SK-N-SH (cell line): ENCODE data around the gene RGS9. TPM values are rescaled to one million over a fixed set of nuclear protein-coding genes. Genes with fewer than 3 reads are reported as not detected.

Source experiments
- CTCF ChIA-PET: fragments of 300-600, 350-600 bp; formaldehyde crosslinking; extraction: SDS; loops from one replicate; lab custom pipeline; 2021; lab: Yijun Ruan, JAX
- POLR2A ChIA-PET: fragments of 350-600 bp; sonication (Branson Sonifier 250); formaldehyde crosslinking; extraction: SDS; loops from one replicate; lab custom pipeline; 2020; ENCODE audit warnings: antibody characterized with exemption, inconsistent platforms; lab: Yijun Ruan, JAX
- DNase-seq: peaks from one replicate; pipeline ENCODE4 v3.0.0; 2012
- H2AFZ ChIP-seq: fragments of 200-600 bp; sonication (generic); 2 replicates; pipeline ENCODE4 v1.8.1; 2016; ENCODE audit warnings: antibody characterized with exemption, mild to moderate bottlenecking, low read depth
- H3F3A ChIP-seq: fragments of 200-600 bp; sonication (generic); replicated peaks from 2 replicates; pipeline ENCODE3; 2016; ENCODE audit warnings: antibody characterized with exemption, mild to moderate bottlenecking; ENCODE audit not compliant: insufficient read depth
- H3K27ac ChIP-seq, 2 experiments: fragments of 200-500 bp in 1 of 2; fragments of 200-600 bp in 1 of 2; sonication (Bioruptor generic) in 1 of 2; sonication (generic), shearing (Covaris generic) in 1 of 2; 2 replicates each; pipeline versions ENCODE4 v1.5.1 to v1.6.1; 2014 to 2016; ENCODE audit warnings: low read depth in 2 of 2, inconsistent platforms in 1 of 2, low read length in 1 of 2, mild to moderate bottlenecking in 1 of 2, mixed read lengths in 1 of 2
- H3K27me3 ChIP-seq: fragments of 200-600 bp; sonication (generic), shearing (Covaris generic); 2 replicates; pipeline ENCODE4 v1.6.1; 2016; ENCODE audit warnings: mixed run types; ENCODE audit not compliant: insufficient read depth
- H3K36me3 ChIP-seq, 2 experiments: fragments of 200-500 bp in 1 of 2; fragments of 200-600 bp in 1 of 2; sonication (Bioruptor generic) in 1 of 2; sonication (generic) in 1 of 2; replicated peaks in 1 of 2; 2 replicates each; pipeline versions ENCODE3 to v1.5.1; 2014 to 2016; ENCODE audit warnings: low read length in 1 of 2, mild to moderate bottlenecking in 1 of 2; ENCODE audit not compliant: insufficient read depth in 2 of 2, control insufficient read depth in 1 of 2
- H3K4me1 ChIP-seq, 2 experiments: fragments of 200-500 bp in 1 of 2; fragments of 200-600 bp in 1 of 2; sonication (Bioruptor generic) in 1 of 2; sonication (generic), shearing (Covaris generic) in 1 of 2; 2 replicates each; pipeline versions ENCODE4 v1.5.1 to v1.6.1; 2014 to 2016; ENCODE audit warnings: low read depth in 1 of 2, low read length in 1 of 2, mixed run types in 1 of 2; ENCODE audit not compliant: insufficient read depth in 2 of 2, control insufficient read depth in 1 of 2
- H3K4me2 ChIP-seq: fragments of 200-600 bp; sonication (generic), shearing (Covaris generic); 2 replicates; pipeline ENCODE4 v1.6.1; 2017; ENCODE audit warnings: mixed run types
- H3K4me3 ChIP-seq, 2 experiments: fragments of 200-500 bp in 1 of 2; fragments of 200-600 bp in 1 of 2; sonication (Bioruptor generic) in 1 of 2; sonication (generic), shearing (Covaris generic) in 1 of 2; 2 replicates each; pipeline versions ENCODE4 v1.5.1 to v1.8.1; 2014 to 2016; ENCODE audit warnings: low read depth in 2 of 2, inconsistent platforms in 1 of 2, low read length in 1 of 2, mild to moderate bottlenecking in 1 of 2, mixed read lengths in 1 of 2, moderate library complexity in 1 of 2
- H3K79me2 ChIP-seq: fragments of 200-600 bp; sonication (generic); 2 replicates; pipeline ENCODE4 v1.8.1; 2017; ENCODE audit warnings: mild to moderate bottlenecking; ENCODE audit not compliant: insufficient read depth
- H3K9ac ChIP-seq: fragments of 200-600 bp; sonication (generic); 2 replicates; pipeline ENCODE4 v1.6.1; 2017; ENCODE audit warnings: mixed run types
- H3K9me2 ChIP-seq: fragments of 200-600 bp; sonication (generic); 2 replicates; pipeline ENCODE4 v1.6.1; 2017; ENCODE audit warnings: mixed run types
- H3K9me3 ChIP-seq: fragments of 200-600 bp; sonication (generic); 2 replicates; pipeline ENCODE4 v1.6.1; 2017; ENCODE audit warnings: mixed run types, mild to moderate bottlenecking, moderate library complexity
- H4K20me1 ChIP-seq: fragments of 200-600 bp; sonication (generic); 2 replicates; pipeline ENCODE4 v1.6.1; 2017; ENCODE audit warnings: mild to moderate bottlenecking, mixed run types; ENCODE audit not compliant: insufficient read depth
- EP300 ChIP-seq, 2 experiments: IDR thresholded peaks; 2 replicates each; pipeline versions ENCODE4 v1.4.0 to v1.6.1; 2012; ENCODE audit warnings: borderline replicate concordance in 1 of 2, low read depth in 1 of 2, low read length in 1 of 2
- FOSL2 ChIP-seq: IDR thresholded peaks from 2 replicates; pipeline ENCODE4 v1.4.0; 2012; ENCODE audit warnings: low read depth, mild to moderate bottlenecking, moderate library complexity, borderline replicate concordance
- FOXJ3 ChIP-seq: sonication (generic); formaldehyde crosslinking; IDR thresholded peaks from 2 replicates; pipeline ENCODE4 v1.5.1; 2020; ENCODE audit warnings: mild to moderate bottlenecking, missing genetic modification reagents
- FOXM1 ChIP-seq: IDR thresholded peaks from 2 replicates; pipeline ENCODE4 v1.4.0; 2012; ENCODE audit warnings: low read depth, mild to moderate bottlenecking
- GABPA ChIP-seq: IDR thresholded peaks from 2 replicates; pipeline ENCODE4 v1.4.0; 2012; ENCODE audit warnings: low read depth, mild to moderate bottlenecking
- GATA2 ChIP-seq: sonication (generic); formaldehyde crosslinking; IDR thresholded peaks from 2 replicates; pipeline ENCODE4 v1.5.0; 2020; ENCODE audit warnings: mild to moderate bottlenecking, missing genetic modification reagents
- RAD21 ChIP-seq: IDR thresholded peaks from 2 replicates; pipeline ENCODE4 v1.6.1; 2012; ENCODE audit warnings: mild to moderate bottlenecking, low read length
- RCOR1 ChIP-seq: fragments of 150-350 bp; IDR thresholded peaks from 2 replicates; pipeline ENCODE4 v1.6.1; 2017; ENCODE audit warnings: antibody characterized with exemption, low read length
- SIN3A ChIP-seq: IDR thresholded peaks from 2 replicates; pipeline ENCODE4 v1.6.1; 2012; ENCODE audit warnings: low read depth, mild to moderate bottlenecking, low read length, moderate library complexity, borderline replicate concordance
- SMC3 ChIP-seq: IDR thresholded peaks from 2 replicates; pipeline ENCODE4 v1.6.1; 2012; ENCODE audit warnings: low read depth, low read length, improper control_type of control experiment
- TAF1 ChIP-seq: IDR thresholded peaks from 2 replicates; pipeline ENCODE4 v1.6.1; 2012; ENCODE audit warnings: low read depth, mild to moderate bottlenecking, low read length, moderate library complexity, borderline replicate concordance
- TCF12 ChIP-seq: IDR thresholded peaks from 2 replicates; pipeline ENCODE4 v1.4.0; 2012
- YY1 ChIP-seq: IDR thresholded peaks from 2 replicates; pipeline ENCODE4 v1.4.0; 2012; ENCODE audit warnings: low read depth, mild to moderate bottlenecking
- WGBS: methylation state at CpG from one replicate; pipeline ENCODE4 v1.1.6; 2017; ENCODE audit warnings: low lambda C conversion rate; 5-methylcytosine and 5-hydroxymethylcytosine counted together
- polyA plus RNA-seq, 3 experiments: library from polyadenylated mRNA; depleted of rRNA; stranded (reverse); fragments of >200 nt; gene quantifications; 2 replicates each; pipeline ENCODE4 v1.2.3, GENCODE V29; 2012
- TF ChIP-seq, protein P1 (sequence below): fragments of 200-600 bp; sonication (generic); IDR thresholded peaks from 2 replicates; pipeline ENCODE4 v1.6.1; 2017; ENCODE audit warnings: antibody characterized with exemption, mild to moderate bottlenecking, moderate library complexity
- TF ChIP-seq, protein P2 (sequence below): IDR thresholded peaks from 2 replicates; pipeline ENCODE4 v1.4.0; 2012; ENCODE audit warnings: low read depth, borderline replicate concordance
- TF ChIP-seq, protein P3 (sequence below): IDR thresholded peaks from 2 replicates; pipeline ENCODE4; 2012

The RGS9 gene
- polyA plus RNA-seq, 1 of the 3 experiments (the other 2 are of a cell fraction): 1.4 TPM

DNA sequence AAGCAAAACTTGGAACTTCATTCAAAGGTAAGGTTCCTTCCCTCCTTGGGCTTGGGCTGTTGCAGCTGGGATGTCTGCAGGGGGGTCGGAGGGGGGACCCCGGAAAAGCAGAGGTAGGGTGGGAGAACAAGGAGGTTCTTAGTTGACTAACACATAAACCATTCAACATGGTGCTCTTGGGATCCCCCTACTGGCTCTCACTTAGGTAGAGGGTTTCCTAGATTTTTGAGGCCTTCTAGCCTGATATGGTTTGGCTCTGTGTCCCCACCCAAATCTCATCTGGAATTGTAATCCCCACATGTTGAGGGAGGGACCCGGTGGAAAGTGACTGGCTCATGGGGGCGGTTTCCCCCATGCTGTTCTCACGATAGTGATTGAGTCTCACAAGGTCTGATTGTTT, 93.9 kb downstream of the RGS9 start:
- Histone ChIP-seq H3K27me3 (no peaks in the 10 kb centered on the region), H3K4me3 (no peak overlapping the region), H3K27ac (no peak overlapping the region), H3K4me2 (no peak overlapping the region), H3F3A (peaks cover 25% of the 10 kb centered on the region), H3K9me3 (no peaks in the 10 kb centered on the region), H3K4me1 (peaks cover 10 to 29% of the 10 kb centered on the region in 2 experiments; a peak in 3 of 4 replicates), H3K9me2 (no peaks in the 10 kb centered on the region), H3K36me3 (no peaks in the 10 kb centered on the region), H4K20me1 (no peaks in the 10 kb centered on the region), H3K9ac (no peak overlapping the region), H2AFZ (no peak overlapping the region), H3K79me2 (no peaks in the 10 kb centered on the region)
- ChIA-PET CTCF (interaction anchor here (0.5 to 6.2 kb wide), 53 partner anchors 9 to 1394 kb away, joined by 3 to 148 read pairs (median 4); partner anchors contain the start of genes CEP112 and RGS9), POLR2A (no interaction called here)
- 74% methylated on average over 5 of the region's 5 CpGs for WGBS
- TF ChIP-seq FOXJ3 (no peak), SIN3A (no peak), GATA2 (CRISPR knock-in tag) (no peak), YY1 (no peak), FOXM1 (no peak), RCOR1 (no peak), GABPA (no peak), EP300 (IDR thresholded peaks at IDR 0.05; ENCODE audit: borderline replicate concordance in 1 of 2, low read depth in 1 of 2, low read length in 1 of 2) (no peak)
- TF ChIP-seq, protein P1, sequence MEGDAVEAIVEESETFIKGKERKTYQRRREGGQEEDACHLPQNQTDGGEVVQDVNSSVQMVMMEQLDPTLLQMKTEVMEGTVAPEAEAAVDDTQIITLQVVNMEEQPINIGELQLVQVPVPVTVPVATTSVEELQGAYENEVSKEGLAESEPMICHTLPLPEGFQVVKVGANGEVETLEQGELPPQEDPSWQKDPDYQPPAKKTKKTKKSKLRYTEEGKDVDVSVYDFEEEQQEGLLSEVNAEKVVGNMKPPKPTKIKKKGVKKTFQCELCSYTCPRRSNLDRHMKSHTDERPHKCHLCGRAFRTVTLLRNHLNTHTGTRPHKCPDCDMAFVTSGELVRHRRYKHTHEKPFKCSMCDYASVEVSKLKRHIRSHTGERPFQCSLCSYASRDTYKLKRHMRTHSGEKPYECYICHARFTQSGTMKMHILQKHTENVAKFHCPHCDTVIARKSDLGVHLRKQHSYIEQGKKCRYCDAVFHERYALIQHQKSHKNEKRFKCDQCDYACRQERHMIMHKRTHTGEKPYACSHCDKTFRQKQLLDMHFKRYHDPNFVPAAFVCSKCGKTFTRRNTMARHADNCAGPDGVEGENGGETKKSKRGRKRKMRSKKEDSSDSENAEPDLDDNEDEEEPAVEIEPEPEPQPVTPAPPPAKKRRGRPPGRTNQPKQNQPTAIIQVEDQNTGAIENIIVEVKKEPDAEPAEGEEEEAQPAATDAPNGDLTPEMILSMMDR: no peak; the same call in 1 of the 2 replicates
- TF ChIP-seq, protein P2, sequence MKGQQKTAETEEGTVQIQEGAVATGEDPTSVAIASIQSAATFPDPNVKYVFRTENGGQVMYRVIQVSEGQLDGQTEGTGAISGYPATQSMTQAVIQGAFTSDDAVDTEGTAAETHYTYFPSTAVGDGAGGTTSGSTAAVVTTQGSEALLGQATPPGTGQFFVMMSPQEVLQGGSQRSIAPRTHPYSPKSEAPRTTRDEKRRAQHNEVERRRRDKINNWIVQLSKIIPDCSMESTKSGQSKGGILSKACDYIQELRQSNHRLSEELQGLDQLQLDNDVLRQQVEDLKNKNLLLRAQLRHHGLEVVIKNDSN: no peak
- DNase-seq: no peak

DNA sequence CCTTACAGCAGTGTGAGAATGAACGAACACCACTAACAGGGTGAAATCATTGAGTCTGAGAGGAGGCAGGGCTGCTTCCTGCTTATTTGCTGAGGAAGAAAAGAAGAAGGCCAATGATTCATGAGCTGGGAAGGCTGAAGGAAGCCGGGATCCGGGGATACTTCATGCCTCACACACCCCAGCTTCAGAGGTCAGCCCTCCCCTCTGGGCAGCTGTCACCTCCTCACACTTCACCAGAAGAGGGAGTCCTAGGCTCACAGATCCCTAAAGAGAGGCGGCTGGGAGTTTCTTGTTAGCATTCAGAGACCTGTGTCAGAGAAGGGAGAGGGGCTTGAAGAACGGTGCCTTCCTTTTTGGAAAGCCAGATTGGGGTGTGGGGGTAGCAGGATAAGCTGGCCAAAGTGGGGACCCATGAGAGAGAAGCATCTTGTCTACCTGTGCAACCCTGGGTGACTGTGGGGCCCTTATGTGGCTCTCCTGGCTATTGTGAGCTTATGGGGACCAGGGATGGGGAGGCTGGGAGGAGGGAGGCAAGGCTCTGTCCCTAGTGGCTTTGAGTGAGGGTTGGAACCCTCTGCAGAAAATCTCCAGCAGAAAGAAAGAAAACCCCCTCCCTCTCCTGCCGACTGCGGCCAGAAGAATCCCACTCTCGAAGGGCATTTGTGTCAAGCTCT, 94.6 kb downstream of the RGS9 start:
- ChIA-PET CTCF (interaction anchor here (0.5 to 6.2 kb wide), 67 partner anchors 8 to 1393 kb away, joined by 3 to 148 read pairs (median 4); partner anchors contain the start of genes CEP112 and RGS9), POLR2A (no interaction called here)
- H3K4me2 ChIP-seq: no peak overlapping the region
- no peak overlapping the region for H2AFZ ChIP-seq
- H4K20me1 ChIP-seq: no peaks in the 10 kb centered on the region
- H3K27me3 ChIP-seq: no peaks in the 10 kb centered on the region
- no peak overlapping the region for H3K27ac ChIP-seq
- peak overlapping the region in 1 of 2 experiments; percentile 20; a peak in 1 of 4 replicates for H3K4me3 ChIP-seq
- no peaks in the 10 kb centered on the region for H3K36me3 ChIP-seq
- H3K9me3 ChIP-seq: peaks cover 6% of the 10 kb centered on the region; the same call in 1 of the 2 replicates
- H3K9me2 ChIP-seq: no peaks in the 10 kb centered on the region
- no peak overlapping the region for H3K9ac ChIP-seq
- peak; percentile 86 for DNase-seq
- H3F3A ChIP-seq: peaks cover 25% of the 10 kb centered on the region
- peaks cover 10 to 29% of the 10 kb centered on the region in 2 experiments; a peak in 3 of 4 replicates for H3K4me1 ChIP-seq
- H3K79me2 ChIP-seq: no peaks in the 10 kb centered on the region
- WGBS: 50% methylated on average over 8 of the region's 8 CpGs
- TF ChIP-seq FOSL2: peak; percentile 35; the same call in 1 of the 2 replicates
- TF ChIP-seq, protein P1: peak; percentile 97
- TF ChIP-seq, protein P3, sequence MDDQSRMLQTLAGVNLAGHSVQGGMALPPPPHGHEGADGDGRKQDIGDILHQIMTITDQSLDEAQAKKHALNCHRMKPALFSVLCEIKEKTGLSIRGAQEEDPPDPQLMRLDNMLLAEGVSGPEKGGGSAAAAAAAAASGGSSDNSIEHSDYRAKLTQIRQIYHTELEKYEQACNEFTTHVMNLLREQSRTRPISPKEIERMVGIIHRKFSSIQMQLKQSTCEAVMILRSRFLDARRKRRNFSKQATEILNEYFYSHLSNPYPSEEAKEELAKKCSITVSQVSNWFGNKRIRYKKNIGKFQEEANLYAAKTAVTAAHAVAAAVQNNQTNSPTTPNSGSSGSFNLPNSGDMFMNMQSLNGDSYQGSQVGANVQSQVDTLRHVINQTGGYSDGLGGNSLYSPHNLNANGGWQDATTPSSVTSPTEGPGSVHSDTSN: 0 out of 2 replicates have a peak, but pooled peaks have one; percentile 2
- TF ChIP-seq TAF1: no peak
- TF ChIP-seq RAD21: peak; percentile 98
- peak; percentile 9; the same call in 1 of the 2 replicates for TF ChIP-seq TCF12
- TF ChIP-seq RCOR1: 0 out of 2 replicates have a peak, but pooled peaks have one; percentile 23
- TF ChIP-seq SMC3: peak; percentile 95
